Limb (tissue), 2 donors: ENCODE data around the gene RNF144A.
"Not testable (repeated sequence)": the region's sequence is repeated elsewhere in the genome, so short reads cannot be mapped to it uniquely, and the experiment has no call there.

Experiments used
- DNase-seq, 2 donors: peaks; one replicate each; pipeline ENCODE4 v3.0.0-alpha.2; 2016; ENCODE audit errors: extremely low spot score in 2 of 2

The RNF144A gene

DNA sequence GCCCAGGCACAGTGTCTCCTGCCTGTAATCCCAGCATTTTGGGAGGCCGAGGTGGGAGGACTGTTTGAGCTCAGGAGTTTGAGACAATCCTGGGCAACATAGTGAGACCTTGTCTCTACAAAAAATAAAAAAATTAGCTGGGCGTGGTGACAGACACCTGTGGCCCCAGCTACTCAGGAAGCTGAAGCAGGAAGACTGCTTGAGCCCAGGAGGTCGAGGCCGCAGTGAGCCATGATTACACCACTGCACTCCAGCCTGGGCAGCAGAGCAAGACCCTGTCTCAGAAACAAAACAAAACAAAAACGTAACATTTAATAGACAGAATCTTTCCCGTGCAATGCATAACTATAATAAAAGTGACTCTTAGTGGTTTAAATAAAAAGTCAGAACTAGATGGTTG, 84.2 kb downstream of the RNF144A start:
- DNase-seq = not testable (repeated sequence)

DNA sequence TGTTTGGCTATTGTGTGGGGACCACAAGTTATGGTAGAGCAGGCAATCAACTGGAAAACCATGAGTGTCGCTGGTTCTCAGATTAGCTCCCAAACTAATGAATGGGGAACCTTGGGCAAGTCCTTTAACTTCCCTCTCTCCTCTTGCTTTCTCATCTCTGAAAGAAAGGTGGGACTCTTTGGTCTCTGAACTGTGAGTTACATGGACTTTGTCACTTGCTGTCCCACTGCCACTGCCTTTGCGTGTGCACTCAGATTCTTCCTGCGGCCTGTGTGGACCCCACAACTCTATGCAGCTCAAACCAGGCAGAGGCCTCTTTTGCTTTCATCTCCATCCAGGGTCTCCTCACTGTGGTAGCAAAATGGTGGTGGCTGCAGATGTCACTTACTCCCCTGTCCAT, 86.7 kb downstream of the RNF144A start:
- DNase-seq = no peak

DNA sequence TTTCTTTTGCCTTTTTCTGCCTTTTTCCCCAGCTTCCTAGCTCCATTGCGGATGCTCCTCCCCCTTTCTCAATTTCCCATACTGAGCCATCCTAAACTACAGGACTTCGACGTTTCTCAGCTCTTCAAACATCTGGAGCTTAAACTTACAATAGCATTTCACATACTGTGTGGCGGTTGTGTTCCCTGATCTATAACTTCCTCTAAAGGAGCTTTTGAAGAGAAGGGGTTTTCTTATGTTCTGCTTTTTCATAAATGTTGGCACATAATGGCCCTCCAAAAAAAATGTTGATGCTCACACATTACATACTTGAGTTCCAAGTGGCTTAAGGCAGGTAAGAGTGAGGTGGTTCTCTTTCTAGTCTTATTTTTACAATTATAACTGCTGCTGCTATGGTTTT, 87.4 kb downstream of the RNF144A start:
- DNase-seq = no peak

DNA sequence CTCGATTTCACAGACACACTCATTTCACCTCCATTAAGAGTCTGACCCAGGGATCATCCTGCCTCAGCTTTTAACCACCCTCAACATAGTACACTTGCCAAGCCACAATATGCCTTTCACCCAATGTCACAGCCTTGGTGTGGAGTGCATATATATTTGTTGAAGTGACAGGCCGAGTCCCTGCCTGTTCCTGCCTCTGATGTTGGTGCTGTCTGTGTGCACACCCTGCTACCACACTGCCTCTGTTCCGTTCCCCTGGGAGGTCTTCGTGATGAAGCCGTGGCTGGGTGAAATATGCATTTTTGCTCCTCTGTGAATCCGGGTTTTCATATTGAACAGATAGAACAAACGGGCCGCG, 90.3 kb downstream of the RNF144A start:
- DNase-seq = no peak

DNA sequence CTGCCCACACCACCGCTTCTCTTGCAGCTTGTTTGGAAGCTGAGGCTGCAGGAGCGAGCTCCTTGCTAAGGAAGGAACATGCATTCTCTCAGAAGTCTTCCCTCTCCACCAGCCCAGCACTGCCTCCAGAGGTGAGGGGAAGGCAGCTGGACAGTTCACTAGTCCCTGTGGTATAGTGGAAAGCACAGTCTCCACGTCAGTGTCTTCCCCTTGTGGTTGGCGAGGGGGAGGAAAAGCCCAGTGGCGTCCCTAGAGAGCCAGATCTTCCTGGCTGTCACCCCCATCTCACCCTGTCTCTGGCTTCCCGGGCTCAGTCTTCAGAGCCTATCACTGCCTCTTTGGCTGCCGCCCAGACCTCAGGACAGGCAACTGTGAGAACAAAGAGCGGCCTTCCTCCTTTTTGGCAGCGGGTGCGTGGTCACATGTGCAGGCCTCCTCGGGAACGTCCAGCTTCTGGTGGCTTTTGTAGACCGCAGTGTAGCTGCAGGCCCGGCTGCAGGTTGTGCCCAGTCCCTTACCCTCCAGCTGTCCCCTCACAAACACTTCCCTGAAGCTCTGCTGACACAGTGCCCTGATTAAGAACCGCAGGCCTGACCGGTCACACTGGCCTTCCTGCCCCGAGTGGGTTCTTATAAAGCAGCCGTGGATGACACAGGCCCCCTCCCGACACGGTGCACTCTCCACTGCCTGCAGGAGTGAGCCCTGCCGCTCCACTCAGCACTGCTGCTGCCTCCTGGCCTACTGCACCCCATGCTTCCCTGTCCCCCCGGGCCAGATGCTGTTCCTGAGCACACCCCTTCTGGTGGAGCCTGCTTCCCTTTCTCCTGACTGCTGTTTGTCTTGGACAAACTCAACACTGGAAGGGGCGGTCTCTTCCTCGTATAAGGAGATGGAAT, 90.9 kb downstream of the RNF144A start:
- peak in 1 of 2 donors; percentile 66 for DNase-seq

DNA sequence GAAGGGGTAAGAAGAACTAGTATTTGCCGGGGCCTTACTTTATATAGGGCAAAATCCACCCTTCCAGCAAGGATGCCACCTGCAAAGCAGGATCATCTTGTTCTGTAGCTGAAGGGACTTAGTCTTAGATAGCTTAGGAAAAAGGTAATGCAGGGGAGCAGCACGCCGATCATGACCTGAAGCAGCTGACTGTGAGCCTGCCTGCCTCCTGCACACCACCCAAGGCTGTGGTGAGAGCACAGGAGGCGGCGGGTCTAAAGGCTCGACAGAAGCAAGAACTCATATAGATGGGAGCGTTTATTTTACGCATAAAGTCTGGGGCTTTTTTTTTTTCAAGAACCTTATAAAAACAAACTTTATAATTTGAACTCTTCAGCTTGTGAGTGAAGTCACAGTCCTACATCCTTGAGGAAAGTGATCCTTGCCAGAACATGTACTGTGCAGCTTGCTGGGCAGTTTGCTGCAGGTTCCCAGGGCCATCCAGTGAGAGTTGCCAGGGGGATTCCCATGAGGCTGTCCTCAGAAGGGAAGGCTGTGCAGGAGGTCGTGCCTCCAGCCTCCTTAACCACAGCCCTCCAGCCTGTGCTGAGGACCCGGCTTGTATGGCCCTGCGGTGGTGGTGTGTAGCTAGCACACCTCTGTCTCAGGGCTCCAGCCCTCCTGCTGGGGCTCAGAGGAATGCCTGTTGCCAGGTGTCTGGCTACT, 92.1 kb downstream of the RNF144A start:
- DNase-seq = no peak

DNA sequence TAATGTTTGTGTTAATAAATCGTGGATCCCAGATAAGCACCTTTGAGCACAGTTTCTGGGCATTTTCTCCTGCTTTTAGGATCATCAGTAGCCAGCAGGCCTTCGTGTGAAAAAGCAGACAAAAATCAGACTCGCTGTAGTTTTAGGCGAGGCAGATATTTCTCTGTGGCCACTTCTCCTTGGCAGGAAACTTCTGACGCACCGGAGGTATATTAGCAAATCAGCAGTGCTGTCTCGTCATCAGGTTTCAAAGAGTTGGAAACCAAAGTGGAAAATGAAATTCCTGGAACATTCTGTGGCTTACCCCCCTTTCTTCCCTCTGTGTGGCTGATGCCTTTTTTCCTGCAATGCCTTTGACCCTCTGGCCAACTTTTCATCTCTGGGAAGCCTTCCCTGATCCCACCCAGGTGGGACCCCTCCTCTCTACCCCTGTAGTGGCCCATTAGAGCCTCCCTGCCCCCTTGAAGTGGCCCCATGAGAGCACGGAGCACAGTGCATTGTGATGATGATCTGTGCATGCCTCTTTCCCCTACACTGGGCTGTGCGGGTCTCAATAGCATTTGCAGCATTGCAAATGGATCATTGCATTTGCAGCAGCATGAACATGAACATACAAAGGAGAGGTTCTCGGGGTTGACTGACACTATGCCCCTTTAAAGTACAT, 93.3 kb downstream of the RNF144A start:
- peak; percentile 65 to 71 for DNase-seq

DNA sequence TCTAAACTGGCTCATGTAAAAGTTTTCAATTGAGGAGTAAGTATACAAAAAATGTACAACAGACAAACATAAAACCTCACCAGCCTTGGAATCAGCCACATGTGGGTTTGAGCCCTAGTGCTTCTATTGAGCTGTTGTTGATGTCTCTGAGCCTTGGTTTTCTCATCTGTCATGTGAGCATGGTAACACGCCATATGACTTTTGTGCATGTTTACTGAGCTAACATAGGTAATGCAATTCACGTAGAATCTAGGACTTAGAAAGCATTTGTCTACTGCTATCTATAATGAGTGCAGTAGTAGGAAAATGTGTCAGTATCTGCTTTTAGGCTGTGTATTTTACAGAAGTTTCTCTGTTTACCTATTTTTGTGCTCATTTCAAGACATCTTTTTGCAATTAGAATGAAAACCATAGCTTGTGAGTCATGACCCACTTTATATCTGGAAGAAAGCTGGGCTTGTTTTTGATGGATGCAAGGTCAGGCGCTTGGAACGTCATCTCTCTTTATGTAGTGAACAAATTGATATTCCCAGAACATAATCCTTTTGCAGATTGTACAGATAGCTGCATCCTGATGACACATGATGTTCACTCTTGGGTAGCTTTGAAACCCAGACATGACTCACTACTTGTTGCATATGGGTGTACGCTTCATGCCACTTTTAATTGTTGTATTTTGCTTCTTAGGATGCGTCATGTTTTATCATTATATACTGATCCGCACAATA, 94.3 kb downstream of the RNF144A start:
- no peak for DNase-seq

DNA sequence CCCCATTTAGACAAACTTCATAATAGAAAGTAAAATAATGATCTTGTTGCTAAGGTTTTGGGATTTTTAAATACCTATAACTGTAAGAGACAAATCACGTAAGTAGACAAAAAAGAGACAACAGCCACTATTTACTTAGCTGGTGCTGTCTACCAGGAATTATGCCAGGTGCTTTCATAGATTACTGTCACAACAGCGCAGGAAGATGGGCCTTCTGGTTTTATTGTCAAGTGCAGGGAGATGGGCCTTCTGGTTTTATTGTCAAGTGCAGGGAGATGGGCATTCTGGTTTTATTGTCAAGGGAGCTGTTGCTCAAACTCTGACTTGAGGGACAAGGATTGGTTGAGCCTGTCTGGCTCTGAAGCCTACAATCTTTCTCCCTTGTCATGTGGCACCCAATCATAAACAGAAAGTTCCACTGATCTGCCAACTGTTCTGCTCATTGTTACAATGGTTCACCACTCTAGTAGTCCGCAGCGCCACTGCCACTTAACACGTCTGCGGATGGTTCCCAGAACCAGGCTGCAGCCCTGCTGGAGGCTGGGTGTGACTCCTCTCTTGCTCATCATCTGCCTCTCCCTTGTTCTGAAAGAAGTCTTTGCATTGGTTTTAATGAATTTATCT, 95.0 kb downstream of the RNF144A start:
- DNase-seq = no peak

DNA sequence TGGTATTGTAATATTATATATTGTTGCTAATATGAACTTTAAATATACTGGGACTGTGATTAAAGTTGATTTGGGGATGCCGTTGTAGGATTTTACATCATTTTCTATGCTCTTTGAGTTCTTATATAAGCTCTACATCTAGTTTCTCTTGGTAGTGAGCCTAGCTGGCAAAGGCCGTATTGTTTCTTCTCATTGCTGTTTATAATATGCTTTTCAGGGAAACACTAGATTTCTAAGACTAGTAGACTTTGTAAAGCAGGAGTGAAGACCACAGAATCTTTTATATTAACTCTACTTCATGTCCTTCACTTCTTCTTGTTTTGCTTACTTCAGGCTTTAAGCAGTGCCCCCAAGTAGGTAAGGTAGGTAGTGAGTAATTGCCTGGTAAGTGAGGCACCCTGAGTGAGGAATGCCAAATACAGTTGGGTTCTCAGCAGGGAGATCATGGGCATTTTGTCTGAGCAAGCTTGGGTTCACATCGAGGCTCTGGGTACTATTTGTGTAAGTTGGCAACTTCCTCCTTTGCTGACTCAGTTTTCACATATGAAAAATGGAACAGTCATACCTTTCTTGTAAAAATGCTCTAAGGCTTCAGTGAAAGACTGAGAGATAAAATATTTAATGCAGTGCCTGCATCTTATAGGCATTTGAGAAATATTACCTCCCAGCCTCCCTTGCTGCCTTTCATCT, 96.4 kb downstream of the RNF144A start:
- no peak for DNase-seq

DNA sequence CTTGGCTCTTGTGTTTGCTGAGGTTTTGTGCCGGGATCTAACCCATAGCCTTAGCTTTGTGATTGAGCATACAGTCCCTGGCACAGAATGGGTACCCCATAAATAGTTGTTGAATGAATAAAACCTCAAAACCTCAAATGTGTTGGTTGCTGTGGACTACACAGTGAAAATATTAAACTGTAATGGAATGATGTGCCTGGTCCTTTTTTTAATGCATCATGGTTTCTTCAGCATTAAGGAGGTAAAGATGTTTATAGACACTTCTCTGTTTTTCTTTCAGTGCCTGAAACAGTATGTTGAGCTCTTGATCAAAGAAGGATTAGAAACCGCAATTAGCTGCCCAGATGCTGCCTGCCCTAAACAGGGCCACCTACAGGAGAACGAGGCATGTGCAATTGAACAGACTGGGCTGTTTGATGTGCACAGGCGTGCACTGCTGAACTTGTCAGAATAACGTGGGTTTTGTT, 97.0 kb downstream of the RNF144A start:
- no peak for DNase-seq

DNA sequence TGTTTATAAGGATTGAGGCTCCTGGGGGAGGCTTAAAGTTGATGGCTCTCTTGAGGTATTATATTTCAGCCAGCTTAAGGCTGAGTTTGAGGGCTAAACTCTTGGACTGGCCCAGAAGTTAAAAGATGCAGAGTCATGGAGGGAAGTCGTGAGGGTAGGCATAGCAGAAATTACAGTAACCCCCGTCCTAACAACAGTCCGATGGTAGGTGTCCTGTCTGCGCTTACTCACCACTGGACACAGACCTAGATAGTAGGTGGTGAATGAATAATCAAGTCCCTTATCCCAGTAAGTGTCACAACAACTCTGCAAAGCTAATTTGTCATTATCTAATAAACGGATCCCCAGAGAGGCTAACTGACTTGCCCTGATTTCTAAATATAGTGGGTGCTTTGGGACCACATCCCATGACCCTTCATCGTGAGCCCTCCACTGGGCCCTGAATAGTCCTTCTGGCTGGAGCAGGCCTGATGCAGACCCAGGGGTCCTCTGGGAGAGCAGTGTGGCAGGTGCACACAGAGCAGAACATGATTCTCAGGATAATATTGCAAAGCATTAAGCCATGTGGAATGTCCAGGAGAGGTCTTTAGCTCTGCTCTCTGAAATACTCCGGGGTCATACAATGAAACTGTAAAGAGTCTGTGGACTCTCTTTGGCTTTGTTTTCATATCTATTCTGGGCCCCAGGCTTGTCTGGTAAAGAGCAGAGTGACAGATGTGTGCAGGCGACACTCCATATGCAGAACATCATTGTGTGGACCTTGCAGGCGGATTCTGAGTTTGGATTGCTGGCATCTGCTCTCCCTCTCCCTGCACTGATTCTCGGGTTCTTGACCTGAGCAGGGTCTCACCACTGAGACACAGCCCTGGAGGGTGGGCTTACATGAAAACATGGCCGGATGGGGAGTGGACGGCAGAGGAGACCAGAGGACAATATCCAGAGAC, 98.1 kb downstream of the RNF144A start:
- DNase-seq = peak in 1 of 2 donors; percentile 42

DNA sequence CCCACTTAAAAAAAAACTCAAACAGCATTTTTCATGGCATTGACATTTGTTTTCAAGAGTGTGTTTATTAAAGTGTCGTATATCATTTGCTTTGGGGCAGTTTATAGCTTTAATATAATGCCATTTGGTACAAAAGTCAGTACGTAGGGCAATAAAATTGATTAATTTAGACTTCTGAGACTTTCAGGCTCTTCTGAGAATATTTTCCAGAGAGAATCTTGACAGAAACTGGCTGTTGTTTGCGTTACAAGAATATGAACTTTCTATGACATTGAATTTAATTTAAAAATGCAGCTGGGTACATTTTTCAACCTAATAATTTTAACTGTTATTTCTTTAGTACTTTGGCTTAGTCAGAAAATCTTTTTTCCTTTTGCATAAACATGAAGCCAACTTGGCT, 98.9 kb downstream of the RNF144A start:
- peak in 1 of 2 donors; percentile 32 for DNase-seq

DNA sequence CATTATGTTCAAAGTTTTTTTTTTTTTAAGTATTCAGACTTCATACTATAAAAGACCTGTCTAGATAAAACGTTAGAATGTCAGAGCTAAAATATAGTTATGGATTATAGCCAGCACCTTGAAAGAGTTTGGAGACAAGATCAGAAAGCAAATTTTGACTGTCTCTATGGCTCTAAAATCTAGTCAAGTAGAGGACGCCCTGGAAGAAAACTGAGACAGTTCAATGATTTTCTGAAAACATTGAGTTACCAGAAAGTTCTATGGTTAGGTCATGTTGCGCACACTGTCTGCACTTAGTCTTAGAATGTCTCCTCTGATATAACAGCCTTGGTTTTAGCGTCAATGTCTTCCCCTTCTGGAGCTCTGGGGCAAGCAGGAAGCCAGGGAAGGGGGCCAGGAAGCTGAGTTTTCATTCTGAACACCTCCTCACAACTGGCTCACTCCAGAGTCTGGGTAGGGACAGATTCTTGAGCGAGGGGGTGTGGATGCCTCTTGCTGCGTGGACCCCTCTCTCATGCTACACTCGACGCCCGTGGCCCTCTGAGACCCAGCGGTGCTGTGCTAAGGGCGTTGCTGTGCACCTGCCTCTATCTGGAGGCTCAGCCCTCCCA, 99.5 kb downstream of the RNF144A start:
- no peak for DNase-seq

DNA sequence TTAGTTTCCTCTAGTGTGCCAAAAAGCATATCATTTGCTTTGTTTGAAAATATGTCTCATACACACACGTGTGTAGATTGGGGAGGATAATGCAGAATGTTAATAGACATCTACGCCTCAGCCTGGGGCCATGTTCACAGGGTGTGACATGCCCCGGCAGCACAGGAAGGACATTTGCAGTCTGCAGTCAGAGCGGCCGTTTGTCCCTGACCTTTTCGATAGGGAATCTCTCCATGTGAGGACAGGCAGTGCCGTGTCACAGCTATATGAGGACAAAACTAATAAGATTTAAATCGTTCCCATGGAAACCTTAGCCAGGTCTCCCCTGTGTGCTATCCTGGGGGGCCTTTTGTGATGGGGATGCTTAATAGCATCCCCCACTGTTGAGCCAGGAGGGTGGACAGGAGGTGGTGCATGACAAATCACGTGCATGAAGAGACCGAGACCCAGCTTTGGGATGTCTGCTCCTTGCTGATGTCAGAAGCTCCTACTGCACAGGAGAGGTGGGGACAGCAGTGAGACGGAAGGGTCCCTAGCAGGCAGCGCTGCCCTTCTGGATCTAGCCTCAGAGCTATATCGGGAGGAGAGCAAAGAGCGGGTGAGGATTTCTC, 100.6 kb downstream of the RNF144A start:
- DNase-seq = no peak

DNA sequence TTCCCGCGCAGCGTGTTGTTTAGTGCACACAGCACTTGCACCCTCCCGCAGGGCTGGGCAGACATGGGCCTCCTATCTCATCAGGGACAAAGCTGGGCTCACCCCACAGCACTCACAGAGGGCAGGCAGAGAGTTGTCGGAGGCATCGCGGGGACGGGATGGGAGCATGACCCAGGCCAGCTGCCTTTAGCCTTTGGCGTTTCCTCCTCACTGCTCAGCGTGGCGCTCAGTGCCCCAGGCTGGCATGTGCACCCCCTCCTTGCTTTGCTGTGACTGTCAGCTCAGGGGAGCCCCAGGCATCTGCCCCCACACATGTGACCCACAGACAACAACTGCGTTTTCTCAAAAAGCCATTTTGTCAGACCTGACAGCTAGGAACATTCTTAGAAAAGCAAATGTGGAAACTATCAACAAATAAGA, 101.1 kb downstream of the RNF144A start:
- DNase-seq = no peak

DNA sequence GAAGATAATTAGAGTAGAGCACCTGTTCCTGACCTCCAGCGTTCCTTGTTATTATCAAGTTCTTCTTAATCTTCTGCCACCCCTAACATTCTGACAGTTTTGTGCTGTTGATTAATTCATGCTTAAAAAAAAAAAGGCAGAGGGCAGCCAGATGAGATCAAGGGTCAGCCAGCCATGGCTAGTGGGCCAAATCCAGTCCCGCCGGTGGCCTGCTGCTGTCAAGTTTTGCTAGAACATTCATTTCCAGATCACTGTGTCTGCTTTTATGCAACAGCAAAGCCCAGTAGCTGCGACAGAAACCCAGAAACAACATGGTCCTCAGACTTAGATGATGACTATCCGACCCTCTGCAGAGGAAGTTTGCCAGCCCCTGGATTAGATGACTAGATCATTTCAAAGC, 101.6 kb downstream of the RNF144A start:
- DNase-seq = no peak

DNA sequence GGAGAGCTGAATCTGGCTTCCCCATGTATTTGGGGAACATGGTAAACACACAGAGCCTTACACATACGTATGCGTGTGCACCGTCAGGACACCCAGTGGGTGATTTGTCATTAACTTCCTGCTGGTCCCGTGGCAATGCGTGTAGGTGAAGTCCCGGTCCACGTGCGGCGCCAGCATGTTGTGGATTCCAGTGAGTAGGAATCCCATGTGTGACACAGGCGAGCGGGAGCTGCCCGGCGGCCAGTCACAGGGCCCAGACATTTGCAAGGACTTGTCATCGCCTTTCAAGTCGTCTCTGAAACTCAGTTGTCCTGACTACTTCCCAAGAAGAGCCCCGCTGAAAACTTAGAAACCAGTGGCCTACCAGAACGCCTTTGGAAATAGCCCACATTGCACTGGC, 102.0 kb downstream of the RNF144A start:
- no peak for DNase-seq
